ENCODE data around the gene MSL1. TPM values are rescaled to one million over a fixed set of nuclear protein-coding genes. Genes with fewer than 3 reads are reported as not detected.
"Not testable (repeated sequence)": the region's sequence is repeated elsewhere in the genome, so short reads cannot be mapped to it uniquely, and the experiment has no call there.

Gene MSL1
- total and polyA plus RNA-seq, 12 donors = 47.8 to 143 (median 72.1) TPM

DNA sequence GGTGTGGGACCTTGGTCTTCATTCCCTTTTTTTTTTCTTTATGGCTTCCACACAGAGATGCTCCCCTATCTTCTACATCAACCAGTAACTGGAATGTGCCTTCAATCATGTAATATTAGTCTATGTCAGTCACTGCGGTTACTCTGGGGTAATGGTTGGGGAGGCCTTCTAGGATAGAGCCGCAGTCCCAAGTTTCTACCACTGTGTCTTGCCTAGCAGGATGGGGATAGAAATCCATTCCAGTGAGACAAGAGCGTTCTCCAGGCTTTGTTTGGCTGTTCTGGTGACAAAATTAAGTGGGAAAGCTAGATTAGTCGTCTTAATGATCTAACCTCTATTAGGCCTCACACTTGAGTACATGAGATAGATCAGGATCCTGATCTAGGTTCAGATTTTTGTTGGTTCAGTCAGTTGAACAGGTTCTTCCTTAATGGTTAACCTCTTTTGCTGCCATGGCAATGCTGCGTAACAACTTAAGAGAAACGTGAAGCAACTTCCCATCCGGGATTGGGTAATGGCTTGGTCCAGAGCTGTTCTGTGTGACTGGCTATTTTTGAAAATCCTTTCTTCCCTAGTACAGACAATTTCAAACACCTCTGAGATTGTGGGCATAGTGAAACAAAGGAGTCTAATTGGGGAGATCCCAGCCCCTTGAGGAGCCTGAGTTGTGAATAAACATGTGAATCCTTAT lies 8.7 kb downstream of the MSL1 start:
- DNase-seq = peak in 2 of 7 donors; percentile 50 to 71
- Histone ChIP-seq H3K36me3 (replicated peaks in 1 of 2) (peaks cover 0 to 97% of the 10 kb centered on the region in 2 donors), H3K9me3 (replicated peaks in 1 of 3) (no peaks in the 10 kb centered on the region), H3K4me1 (replicated peaks in 1 of 2) (peaks cover 0 to 3% of the 10 kb centered on the region in 2 donors), H3K4me3 (no peak overlapping the region), H3K27ac (peak overlapping the region in 1 of 5 donors; percentile 27), H3K27me3 (no peaks in the 10 kb centered on the region)
- intact Hi-C loops (cut with DNase I) = loop anchor here in 1 of 2 donors (5.0 kb wide), 1 partner anchor 42 kb away; no protein-coding TSS in a partner anchor
- WGBS, 4 donors = 79 to 84% (median 83%) methylated on average over 7 of the region's 7 CpGs
- TF ChIP-seq POLR2A (IDR thresholded peaks at IDR 0.05) = no peak

DNA sequence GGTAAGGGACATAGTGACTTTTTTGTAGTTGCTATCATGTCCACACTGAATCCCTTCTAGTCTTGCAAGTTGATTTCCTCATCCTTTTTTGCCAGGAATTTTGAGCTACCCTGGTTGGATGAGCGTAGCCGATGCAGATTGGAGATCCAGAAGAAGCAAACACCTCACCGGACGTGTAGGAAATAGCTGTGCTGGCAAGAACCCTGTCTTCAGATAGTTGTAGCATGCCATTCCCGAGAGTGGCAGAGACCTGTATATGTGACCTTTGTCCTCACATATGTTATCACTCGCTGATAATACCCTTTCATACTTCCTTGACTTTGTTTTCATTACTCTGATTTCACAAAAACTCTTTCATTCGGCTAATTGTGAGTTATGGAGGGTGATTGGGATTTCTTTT lies 12.4 kb downstream of the MSL1 start:
- DNase-seq = no peak
- H3K36me3 ChIP-seq (replicated peaks in 1 of 2) = peaks cover 0 to 79% of the 10 kb centered on the region in 2 donors
- intact Hi-C loops (cut with DNase I) = loop anchor here in 1 of 2 donors (5.0 kb wide), 1 partner anchor 38 kb away; no protein-coding TSS in a partner anchor
- no peaks in the 10 kb centered on the region for H3K27me3 ChIP-seq
- no peak overlapping the region for H3K27ac ChIP-seq
- TF ChIP-seq, protein P1, sequence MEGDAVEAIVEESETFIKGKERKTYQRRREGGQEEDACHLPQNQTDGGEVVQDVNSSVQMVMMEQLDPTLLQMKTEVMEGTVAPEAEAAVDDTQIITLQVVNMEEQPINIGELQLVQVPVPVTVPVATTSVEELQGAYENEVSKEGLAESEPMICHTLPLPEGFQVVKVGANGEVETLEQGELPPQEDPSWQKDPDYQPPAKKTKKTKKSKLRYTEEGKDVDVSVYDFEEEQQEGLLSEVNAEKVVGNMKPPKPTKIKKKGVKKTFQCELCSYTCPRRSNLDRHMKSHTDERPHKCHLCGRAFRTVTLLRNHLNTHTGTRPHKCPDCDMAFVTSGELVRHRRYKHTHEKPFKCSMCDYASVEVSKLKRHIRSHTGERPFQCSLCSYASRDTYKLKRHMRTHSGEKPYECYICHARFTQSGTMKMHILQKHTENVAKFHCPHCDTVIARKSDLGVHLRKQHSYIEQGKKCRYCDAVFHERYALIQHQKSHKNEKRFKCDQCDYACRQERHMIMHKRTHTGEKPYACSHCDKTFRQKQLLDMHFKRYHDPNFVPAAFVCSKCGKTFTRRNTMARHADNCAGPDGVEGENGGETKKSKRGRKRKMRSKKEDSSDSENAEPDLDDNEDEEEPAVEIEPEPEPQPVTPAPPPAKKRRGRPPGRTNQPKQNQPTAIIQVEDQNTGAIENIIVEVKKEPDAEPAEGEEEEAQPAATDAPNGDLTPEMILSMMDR (IDR thresholded peaks at IDR 0.05) = no peak
- TF ChIP-seq POLR2A (IDR thresholded peaks at IDR 0.05) = no peak
- H3K4me3 ChIP-seq = no peak overlapping the region
- H3K4me1 ChIP-seq (replicated peaks in 1 of 2) = peaks cover 0 to 6% of the 10 kb centered on the region in 2 donors
- no peaks in the 10 kb centered on the region for H3K9me3 ChIP-seq (replicated peaks in 1 of 3)
- 75 to 82% (median 79%) methylated on average over 7 of the region's 7 CpGs for WGBS, 4 donors

DNA sequence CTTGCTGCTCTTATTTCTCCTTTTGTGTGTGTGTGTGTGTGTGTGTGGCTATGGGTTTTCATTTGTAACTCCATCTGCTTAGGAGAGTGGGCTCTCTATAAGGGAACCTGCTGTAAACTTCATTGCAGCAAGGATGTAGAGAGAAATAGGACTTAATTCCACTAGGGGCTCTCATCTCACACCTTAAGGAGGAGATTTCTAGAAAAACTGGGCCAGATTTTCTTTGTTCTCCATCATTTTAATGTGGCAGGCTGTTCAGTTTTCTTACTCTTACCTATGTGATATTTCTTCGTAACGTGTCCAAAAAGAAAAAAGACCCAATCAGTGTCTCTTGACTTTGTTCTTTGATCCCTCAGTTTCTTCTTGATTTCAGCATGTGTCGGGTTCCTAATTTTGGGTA lies 14.0 kb downstream of the MSL1 start:
- H3K36me3 ChIP-seq (replicated peaks in 1 of 2) = peaks cover 0 to 64% of the 10 kb centered on the region in 2 donors
- H3K27ac ChIP-seq = no peak overlapping the region
- WGBS, 4 donors = 86 to 99% (median 93%) methylated on average over 3 of the region's 3 CpGs
- intact Hi-C loops (cut with DNase I) = no loop called here
- no peaks in the 10 kb centered on the region for H3K27me3 ChIP-seq
- H3K4me3 ChIP-seq = no peak overlapping the region
- H3K4me1 ChIP-seq (replicated peaks in 1 of 2) = peaks cover 4 to 11% of the 10 kb centered on the region in 2 donors
- TF ChIP-seq, protein P1 (IDR thresholded peaks at IDR 0.05) = no peak
- TF ChIP-seq POLR2A (IDR thresholded peaks at IDR 0.05) = no peak
- DNase-seq = no peak
- H3K9me3 ChIP-seq (replicated peaks in 1 of 3) = no peaks in the 10 kb centered on the region

DNA sequence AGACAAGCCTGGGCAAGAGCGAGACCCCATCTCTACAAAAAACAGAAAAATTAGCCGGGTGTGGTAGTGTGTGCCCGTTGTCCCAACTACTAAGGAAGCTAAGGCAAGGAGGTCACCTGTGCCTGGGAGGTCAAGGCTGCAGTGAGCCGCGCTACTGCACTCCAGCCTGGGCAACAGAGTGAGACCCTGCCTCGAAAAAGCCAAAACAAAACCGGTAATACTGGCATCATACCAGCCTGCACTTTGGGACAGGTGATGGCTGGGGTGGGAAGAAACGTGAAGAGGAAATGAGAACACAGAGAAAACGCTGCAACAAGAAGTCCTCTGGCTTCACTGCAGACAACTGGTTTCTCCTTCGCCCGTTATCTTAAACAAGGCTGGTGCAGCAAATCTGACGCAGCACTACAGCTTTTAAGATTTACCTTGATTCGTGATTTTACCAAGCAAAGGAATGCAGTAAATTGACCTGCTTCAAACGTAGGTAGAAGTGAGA lies 17.8 kb downstream of the MSL1 start:
- peaks cover 9 to 21% of the 10 kb centered on the region in 2 donors for H3K4me1 ChIP-seq (replicated peaks in 1 of 2)
- DNase-seq = peak; percentile 30 to 71 (median 49)
- peak overlapping the region; percentile 92 to 100 (median 97) for H3K27ac ChIP-seq
- peak overlapping the region in 3 of 4 donors; percentile 60 to 99 (median 98) for H3K4me3 ChIP-seq
- WGBS, 4 donors = 8 to 16% (median 11%) methylated on average over 13 to 14 of the region's 14 CpGs
- peaks cover 0 to 32% of the 10 kb centered on the region in 2 donors for H3K36me3 ChIP-seq (replicated peaks in 1 of 2)
- TF ChIP-seq, protein P1 (IDR thresholded peaks at IDR 0.05) = peak in 2 of 6 experiments; percentile 12 to 25
- no peak for TF ChIP-seq POLR2A (IDR thresholded peaks at IDR 0.05)
- H3K27me3 ChIP-seq = no peaks in the 10 kb centered on the region
- no peaks in the 10 kb centered on the region for H3K9me3 ChIP-seq (replicated peaks in 1 of 3)
- intact Hi-C loops (cut with DNase I) = no loop called here

DNA sequence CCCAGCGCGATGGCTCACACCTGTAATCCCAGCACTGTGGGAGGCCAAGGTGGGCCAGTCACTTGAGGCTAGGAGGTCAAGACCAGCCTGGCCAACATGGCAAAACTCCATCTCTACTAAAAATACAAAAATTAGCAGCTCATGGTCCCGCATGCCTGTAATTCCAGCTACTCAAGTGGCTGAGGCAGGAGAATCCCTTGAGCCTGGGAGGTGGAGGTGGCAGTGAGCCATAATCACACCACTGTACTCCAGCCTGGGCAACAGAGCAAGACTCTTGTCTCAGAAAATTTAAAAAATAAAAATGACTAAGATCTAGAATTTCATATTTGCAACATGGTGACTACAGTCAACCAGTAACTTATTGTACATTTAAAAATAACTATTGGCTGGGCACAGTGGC lies 21.4 kb downstream of the MSL1 start:
- H3K27me3 ChIP-seq; H3K27ac ChIP-seq; H3K4me3 ChIP-seq; H3K9me3 ChIP-seq (replicated peaks in 1 of 3); intact Hi-C loops (cut with DNase I): not testable (repeated sequence)
- DNase-seq = peak in 1 of 7 donors; percentile 42
- H3K4me1 ChIP-seq (replicated peaks in 1 of 2) = peaks cover 9 to 21% of the 10 kb centered on the region in 2 donors
- peaks cover 0 to 14% of the 10 kb centered on the region in 2 donors for H3K36me3 ChIP-seq (replicated peaks in 1 of 2)
- WGBS, 4 donors = 91 to 100% (median 93%) methylated on average over 3 of the region's 3 CpGs
